Measurements from ENCODE around the gene PLA2G4E.
A peak's percentile ranks its signal among the peaks of the same experiment; 100 is the strongest.

PLA2G4E gene

GRCh38 chr15:42020713-42021273 lies at the start of gene PLA2G4E:
TSS of gene PLA2G4E (minus strand) at chr15:42021042. CDS start at chr15:42021030, 12 bp downstream.
- no peak for DNase-seq

- no peak for DNase-seq
Observed at GRCh38 chr15:42070279-42070975, 49.6 kb upstream of the PLA2G4E start.

DNA sequence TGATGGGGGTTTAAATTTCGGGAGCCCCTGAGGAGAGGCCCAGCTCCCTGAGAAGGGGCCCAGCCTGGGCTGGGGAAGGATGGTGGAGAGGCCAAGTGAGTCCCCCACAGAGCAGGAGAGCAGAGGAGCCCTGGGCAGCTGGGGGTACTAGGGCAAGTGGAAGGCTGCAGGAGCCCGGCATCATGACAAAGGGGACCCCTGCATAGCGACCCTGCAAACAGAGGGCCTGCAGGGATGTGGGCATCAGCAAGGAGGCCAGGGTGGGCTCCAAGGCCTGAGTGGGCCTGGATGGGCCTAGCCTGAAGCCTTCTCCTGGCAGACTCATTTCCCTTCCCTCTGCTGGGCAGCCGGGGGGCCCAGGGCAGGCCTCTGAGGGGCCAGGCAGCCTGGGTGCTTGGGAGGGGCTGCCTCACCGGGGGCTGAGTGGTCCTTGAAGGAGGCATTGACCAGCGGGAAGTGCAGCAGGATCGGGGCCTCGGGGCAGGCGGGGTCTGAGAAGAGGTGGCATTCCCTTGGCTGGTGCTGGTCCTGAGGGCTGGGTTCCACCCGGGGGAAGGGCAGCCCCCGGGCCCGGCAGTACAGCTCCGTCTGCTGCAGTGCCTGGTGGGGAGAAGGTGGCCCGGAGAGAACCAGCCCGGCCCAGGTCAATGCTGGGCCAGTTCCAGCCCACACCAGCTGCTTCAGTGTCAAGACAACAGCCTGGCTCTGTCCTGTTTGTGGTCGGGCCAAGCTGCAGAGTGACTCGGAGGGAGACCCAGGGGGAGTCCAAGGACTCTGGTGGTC lies 48.8 kb upstream of the PLA2G4E start:
- no peak for DNase-seq

DNA sequence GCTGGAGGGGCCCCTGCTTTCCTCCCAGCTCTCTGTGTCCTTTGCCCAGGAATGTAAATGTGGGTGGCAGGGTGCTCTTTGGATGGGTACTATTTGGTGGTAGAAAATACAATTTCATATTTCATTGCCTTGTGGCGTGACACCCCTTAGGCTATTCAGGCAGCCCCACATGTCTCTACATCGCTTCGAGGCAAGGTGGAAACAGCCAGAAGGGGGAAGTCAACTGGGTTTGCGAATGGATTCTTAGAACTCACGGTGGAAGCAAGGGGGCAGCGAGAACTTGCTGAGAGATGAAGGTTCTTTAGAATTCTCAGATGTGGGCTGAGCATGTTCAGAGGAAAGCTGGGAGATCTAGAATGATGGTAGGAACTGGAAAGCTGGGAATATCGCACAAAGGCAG lies 48.2 kb upstream of the PLA2G4E start:
- DNase-seq = no peak

- DNase-seq = no peak
Observed at GRCh38 chr15:42068601-42069000, 47.8 kb upstream of the PLA2G4E start.

DNA sequence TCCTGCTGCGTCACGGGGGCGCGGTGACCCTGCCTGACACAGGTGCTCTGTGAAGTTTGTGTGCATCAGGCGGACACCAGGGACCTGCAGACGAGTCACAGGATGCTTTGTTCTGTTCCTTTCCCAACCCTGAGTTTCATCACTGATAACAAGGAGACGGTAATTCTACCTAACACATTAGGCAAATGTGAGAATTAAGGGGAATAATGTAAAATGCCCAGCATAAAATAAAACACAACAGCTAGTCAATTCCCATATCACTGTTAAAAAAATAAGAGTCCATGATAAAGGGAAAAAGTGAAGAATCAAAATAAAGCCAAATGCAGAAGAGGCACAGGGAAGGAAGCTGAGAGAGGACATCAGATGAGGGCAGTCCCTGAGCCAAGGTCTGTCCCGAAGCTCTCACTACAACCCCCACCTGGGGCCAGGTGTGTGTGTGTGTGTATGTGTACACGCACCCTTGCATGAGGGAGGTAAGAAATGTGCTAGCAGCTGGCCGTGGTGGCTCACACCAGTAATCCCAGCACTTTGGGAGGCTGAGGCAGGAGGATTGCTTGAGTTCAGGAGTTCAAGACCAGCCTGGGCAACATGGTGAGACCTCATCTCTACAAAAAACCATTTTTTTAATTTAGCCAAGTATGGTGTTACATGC lies 46.0 kb upstream of the PLA2G4E start:
- no peak for DNase-seq

- DNase-seq = peak in 1 of 2 donors; percentile 8
Observed at GRCh38 chr15:42065468-42065867, 44.6 kb upstream of the PLA2G4E start.

GRCh38 chr15:42065033-42065432 lies 44.2 kb upstream of the PLA2G4E start:
- peak in 1 of 2 donors; percentile 13 for DNase-seq

DNA sequence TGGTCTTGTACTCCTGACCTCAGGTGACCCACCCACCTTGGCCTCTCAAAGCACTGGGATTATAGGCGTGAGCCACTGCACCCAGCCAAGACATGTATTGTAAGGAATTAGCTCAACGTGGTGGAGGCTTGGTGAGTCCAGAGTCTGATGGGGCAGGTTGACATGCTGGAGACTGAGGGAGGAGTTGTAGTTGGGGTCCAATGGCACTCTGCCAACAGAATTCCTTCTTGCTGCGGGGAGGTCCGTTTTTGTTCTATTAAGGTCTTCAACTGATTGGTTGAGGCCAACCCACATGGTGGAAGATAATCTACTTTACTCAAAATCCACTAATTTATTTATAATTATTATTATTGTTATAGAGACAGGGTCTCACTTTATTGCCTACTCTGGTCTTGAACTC lies 43.4 kb upstream of the PLA2G4E start:
- peak in 1 of 2 donors; percentile 11 for DNase-seq

GRCh38 chr15:42063122-42063848 lies 42.4 kb upstream of the PLA2G4E start:
- peak in 1 of 2 donors; percentile 5 for DNase-seq

GRCh38 chr15:42062284-42062806 lies 41.5 kb upstream of the PLA2G4E start:
- DNase-seq = peak in 1 of 2 donors; percentile 8

DNA sequence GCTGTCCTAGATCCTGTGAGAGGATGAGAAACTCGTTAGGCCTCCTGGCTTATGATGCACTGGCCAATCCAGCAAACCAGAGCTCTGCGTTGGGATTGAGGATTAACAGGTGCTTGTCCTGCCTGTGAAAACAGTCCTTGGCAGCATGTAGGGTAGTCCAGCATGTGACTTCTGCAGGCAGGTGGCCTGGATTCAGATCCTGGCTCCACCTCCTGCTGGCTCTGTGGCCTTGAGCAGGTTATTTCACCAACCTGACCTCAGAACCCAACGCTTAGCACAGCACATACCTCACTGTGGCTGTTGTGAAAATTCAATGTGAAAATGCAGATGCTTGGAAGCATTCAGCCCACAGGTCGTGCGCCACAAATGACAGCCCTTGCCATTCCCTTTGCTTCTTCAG lies 40.0 kb upstream of the PLA2G4E start:
- DNase-seq = peak in 1 of 2 donors; percentile 8

- DNase-seq = no peak
Observed at GRCh38 chr15:42060477-42060763, 39.6 kb upstream of the PLA2G4E start.

DNA sequence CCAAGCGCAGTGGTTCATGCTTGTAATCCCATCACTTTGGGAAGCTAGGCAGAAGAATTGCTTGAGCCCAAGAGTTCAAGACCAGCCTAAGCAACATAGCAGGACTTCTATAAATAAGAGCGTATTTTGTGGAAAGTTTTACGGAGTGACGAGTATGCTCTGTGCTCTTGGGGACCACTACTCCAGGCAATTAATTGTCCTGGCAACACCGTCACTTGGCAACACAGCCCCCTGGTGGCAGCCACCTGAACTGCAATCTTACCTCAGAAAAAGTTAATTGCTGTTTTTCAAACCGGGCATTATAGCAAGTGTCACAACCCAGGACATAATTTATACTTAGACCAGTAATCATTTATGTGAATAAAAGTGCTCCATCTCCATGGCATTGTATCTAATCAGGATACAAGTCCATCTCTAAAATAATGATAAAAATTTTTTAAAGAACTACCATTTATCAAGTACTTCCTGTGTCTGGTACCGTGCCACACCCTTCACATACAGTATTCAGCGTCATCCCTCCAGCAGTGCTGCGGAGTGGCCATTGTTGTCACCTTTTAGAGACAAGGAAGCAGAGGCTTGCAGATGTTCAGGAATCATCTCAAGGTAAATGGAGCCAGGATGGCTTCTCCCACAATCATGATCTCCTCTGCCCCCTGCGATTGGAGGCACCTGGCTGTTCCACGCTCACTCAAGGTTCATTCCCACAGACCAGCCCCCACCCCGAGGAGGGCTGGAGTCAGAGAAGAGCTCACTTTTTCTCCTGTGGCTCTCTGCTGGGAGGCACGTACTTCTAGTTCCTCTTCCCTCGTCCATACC lies 39.0 kb upstream of the PLA2G4E start:
- peak; percentile 82 for DNase-seq

DNA sequence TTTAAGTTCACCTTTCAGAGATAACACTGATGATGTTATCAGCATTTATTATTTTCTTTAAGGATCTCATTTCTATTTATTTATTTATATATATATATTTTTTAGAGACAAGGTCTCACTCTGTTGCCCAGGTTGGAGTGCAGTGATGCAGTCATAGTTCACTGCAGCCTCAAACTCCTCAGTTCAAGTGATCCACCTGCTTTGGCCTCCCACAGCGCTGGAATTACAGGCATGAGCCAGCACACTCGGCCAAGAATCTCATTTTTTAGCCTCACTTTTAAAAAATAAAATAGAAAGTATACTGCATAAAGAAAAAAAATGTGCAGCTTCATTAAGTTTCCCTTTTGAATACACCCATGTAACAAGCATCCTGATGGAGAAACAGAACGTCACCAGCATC lies 37.9 kb upstream of the PLA2G4E start:
- no peak for DNase-seq

DNA sequence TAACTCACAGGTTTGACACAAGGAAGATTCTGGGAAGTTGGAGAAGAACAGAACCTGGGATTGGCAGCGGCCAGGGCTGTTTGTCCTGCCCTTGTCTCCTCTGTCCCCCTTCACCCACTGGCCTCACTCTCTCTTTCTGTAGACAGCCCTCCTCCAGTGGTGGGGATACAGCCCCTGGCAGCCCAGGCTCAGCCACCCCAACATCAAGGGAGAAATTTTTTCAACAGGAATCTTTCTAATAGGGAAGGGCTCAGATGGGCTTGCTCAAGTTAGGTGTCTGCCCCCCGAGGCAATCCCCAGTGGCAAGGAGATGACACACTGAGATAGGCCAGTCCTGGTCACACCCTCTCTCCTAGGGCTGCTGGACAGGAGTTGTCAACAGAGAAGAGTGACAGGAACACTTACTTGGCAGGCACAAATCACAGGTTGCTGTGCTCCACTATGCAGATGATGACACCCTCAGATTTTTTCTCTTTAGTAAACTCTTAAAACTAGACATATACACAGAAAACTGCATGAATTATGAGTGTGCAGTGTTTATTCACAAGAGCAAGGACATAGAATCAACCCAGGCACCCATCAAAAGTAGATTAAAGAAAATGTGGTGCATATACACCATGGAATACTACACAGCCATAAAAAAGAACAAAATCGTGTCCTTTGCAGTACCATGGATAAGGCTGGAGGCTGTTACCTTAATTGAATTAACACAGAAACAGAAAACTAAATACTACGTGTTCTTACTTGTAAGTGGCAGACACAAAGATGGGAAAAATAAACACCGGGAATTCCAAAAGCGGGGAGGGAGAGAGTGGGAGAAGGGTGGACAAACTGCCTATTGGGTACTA lies 37.2 kb upstream of the PLA2G4E start:
- DNase-seq = peak in 1 of 2 donors; percentile 6

- DNase-seq = peak; percentile 49 to 57
Observed at GRCh38 chr15:42056934-42057798, 36.3 kb upstream of the PLA2G4E start.

DNA sequence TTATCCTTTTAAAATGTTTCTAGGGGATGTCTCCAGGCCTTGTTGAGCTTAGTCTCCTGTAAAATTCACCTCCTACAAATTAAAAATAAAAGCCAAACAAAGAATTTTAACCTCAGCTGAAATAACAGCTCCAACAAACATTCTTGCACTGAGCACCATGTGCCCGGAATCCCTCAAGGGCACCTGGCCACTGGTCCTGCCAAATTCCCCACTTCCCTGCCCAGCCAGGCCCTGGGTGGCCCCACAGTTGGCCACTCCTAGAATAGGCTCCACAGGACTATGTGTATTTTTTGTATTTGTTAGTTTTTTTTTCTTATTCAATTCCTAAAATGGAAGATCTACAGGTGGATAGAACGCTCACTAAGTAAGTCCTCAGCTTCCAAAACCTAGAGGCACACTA lies 33.1 kb upstream of the PLA2G4E start:
- DNase-seq = peak in 1 of 2 donors; percentile 4

- DNase-seq = peak in 1 of 2 donors; percentile 3
Observed at GRCh38 chr15:42053010-42053409, 32.2 kb upstream of the PLA2G4E start.
